Karpas-422 (cell line): ENCODE results near the gene ADAM10. TPM values are rescaled to one million over a fixed set of nuclear protein-coding genes. Genes with fewer than 3 reads are reported as not detected.

Source experiments
- DNase-seq: peaks from one replicate; pipeline ENCODE4 v3.0.0-alpha.2; 2015
- H2AFZ ChIP-seq: fragments of 200-600 bp; sonication (generic); 2 replicates; pipeline ENCODE4 v1.6.1; 2014; ENCODE audit warnings: antibody characterized with exemption, low read length, mixed read lengths
- H3K27ac ChIP-seq: fragments of 200-600 bp; sonication (generic); 2 replicates; pipeline ENCODE4 v1.5.1; 2014; ENCODE audit warnings: mild to moderate bottlenecking, low read length, moderate library complexity
- H3K27me3 ChIP-seq: fragments of 200-600 bp; sonication (generic); 2 replicates; pipeline ENCODE4 v1.6.1; 2014; ENCODE audit warnings: low read length, mixed read lengths
- H3K36me3 ChIP-seq: fragments of 200-600 bp; sonication (generic); 2 replicates; pipeline ENCODE4 v1.6.1; 2014; ENCODE audit warnings: low read length, mixed read lengths; ENCODE audit not compliant: insufficient read depth
- H3K4me1 ChIP-seq: fragments of 200-600 bp; sonication (generic); 2 replicates; pipeline ENCODE4 v1.6.1; 2014; ENCODE audit warnings: mild to moderate bottlenecking, low read length, mixed read lengths
- H3K4me2 ChIP-seq: fragments of 200-600 bp; sonication (generic); 2 replicates; pipeline ENCODE4 v1.6.1; 2014; ENCODE audit warnings: low read length, low read depth, mild to moderate bottlenecking; ENCODE audit not compliant: poor library complexity, severe bottlenecking
- H3K4me3 ChIP-seq: fragments of 200-600 bp; sonication (generic); 2 replicates; pipeline ENCODE4 v1.5.1; 2014; ENCODE audit warnings: mild to moderate bottlenecking, antibody characterized with exemption, low read length, mixed read lengths
- H3K79me2 ChIP-seq: fragments of 200-600 bp; sonication (generic); 2 replicates; pipeline ENCODE4 v1.6.1; 2014; ENCODE audit warnings: mild to moderate bottlenecking, low read length, mixed read lengths
- H3K9ac ChIP-seq: fragments of 200-600 bp; sonication (generic); 2 replicates; pipeline ENCODE4 v1.6.0; 2014; ENCODE audit warnings: low read length
- H3K9me2 ChIP-seq: fragments of 200-600 bp; sonication (generic), shearing (Covaris generic); replicated peaks from 2 replicates; pipeline ENCODE4 v1.6.0; 2014; ENCODE audit warnings: mild to moderate bottlenecking, low read length, moderate library complexity; ENCODE audit not compliant: insufficient read depth
- H3K9me3 ChIP-seq: fragments of 300-700, 200-600 bp; sonication (generic); 2 replicates; pipeline ENCODE4 v1.6.1; 2014; ENCODE audit warnings: low read length, mixed read lengths
- H4K20me1 ChIP-seq: fragments of 200-600 bp; sonication (generic); 2 replicates; pipeline ENCODE4 v1.6.1; 2014; ENCODE audit warnings: mild to moderate bottlenecking, antibody characterized with exemption, low read length, low read depth; ENCODE audit not compliant: insufficient read depth
- total RNA-seq: library from RNA; depleted of rRNA; stranded (reverse); fragments of >200 nt; shearing (Covaris generic); gene quantifications from 2 replicates; pipeline ENCODE4 v1.2.3, GENCODE V29; 2014; ENCODE audit warnings: low replicate concordance

Gene ADAM10
- total RNA-seq, 1 experiment from 2014 or later = 122 TPM

- Histone ChIP-seq H4K20me1 (no peaks in the 10 kb centered on the region), H3K79me2 (no peaks in the 10 kb centered on the region), H3K9me3 (no peaks in the 10 kb centered on the region), H3K4me1 (no peaks in the 10 kb centered on the region), H3K27me3 (no peaks in the 10 kb centered on the region), H3K27ac (no peak overlapping the region), H3K4me3 (no peak overlapping the region), H3K4me2 (no peak overlapping the region), H3K36me3 (peaks cover 33% of the 10 kb centered on the region), H3K9me2 (no peaks in the 10 kb centered on the region), H3K9ac (no peak overlapping the region), H2AFZ (no peak overlapping the region)
- no peak for DNase-seq
Observed at GRCh38 chr15:58593870-58594269, 155.6 kb downstream of the ADAM10 start.

GRCh38 chr15:58590926-58591325, 158.6 kb downstream of the ADAM10 start:
- H3K79me2 ChIP-seq = no peaks in the 10 kb centered on the region
- no peak overlapping the region for H3K9ac ChIP-seq
- no peak overlapping the region for H2AFZ ChIP-seq
- no peak overlapping the region for H3K27ac ChIP-seq
- H3K4me2 ChIP-seq = no peak overlapping the region
- peaks cover 17% of the 10 kb centered on the region for H3K36me3 ChIP-seq
- H4K20me1 ChIP-seq = no peaks in the 10 kb centered on the region
- H3K27me3 ChIP-seq = no peaks in the 10 kb centered on the region
- no peak for DNase-seq
- H3K9me2 ChIP-seq = no peaks in the 10 kb centered on the region
- peaks cover 15% of the 10 kb centered on the region for H3K4me1 ChIP-seq
- no peak overlapping the region for H3K4me3 ChIP-seq
- no peaks in the 10 kb centered on the region for H3K9me3 ChIP-seq

GRCh38 chr15:58590236-58590635, 159.3 kb downstream of the ADAM10 start:
- no peak overlapping the region for H3K27ac ChIP-seq
- H3K9me3 ChIP-seq = no peaks in the 10 kb centered on the region
- H2AFZ ChIP-seq = no peak overlapping the region
- DNase-seq = no peak
- peaks cover 22% of the 10 kb centered on the region for H3K4me1 ChIP-seq
- H3K9me2 ChIP-seq = no peaks in the 10 kb centered on the region
- no peaks in the 10 kb centered on the region for H3K27me3 ChIP-seq
- no peak overlapping the region for H3K9ac ChIP-seq
- no peaks in the 10 kb centered on the region for H3K79me2 ChIP-seq
- no peak overlapping the region for H3K4me2 ChIP-seq
- H3K36me3 ChIP-seq = peaks cover 10% of the 10 kb centered on the region
- H3K4me3 ChIP-seq = no peak overlapping the region
- no peaks in the 10 kb centered on the region for H4K20me1 ChIP-seq

DNA sequence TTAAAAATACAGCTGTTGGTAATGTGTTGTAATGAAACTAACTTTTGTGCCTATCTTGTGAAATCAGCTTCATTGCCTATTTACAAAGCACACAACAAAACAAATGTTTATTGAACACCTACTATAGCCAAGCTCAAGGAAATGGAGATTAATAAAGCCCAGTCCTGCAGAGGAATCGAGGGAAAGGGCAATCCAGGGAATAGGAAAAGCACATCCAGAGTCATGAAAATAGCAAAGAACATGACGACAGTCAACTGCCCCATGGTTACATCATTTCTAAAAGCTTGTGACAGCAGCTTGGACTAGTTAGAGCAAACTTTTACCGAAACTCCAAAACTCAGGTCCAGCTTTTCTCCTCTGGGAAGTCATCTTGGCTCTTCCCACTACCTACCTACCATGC, 160.5 kb downstream of the ADAM10 start:
- Histone ChIP-seq H3K4me2 (no peak overlapping the region), H3K9me2 (no peaks in the 10 kb centered on the region), H3K4me3 (no peak overlapping the region), H2AFZ (no peak overlapping the region), H3K27ac (no peak overlapping the region), H3K9ac (no peak overlapping the region), H3K4me1 (peaks cover 23% of the 10 kb centered on the region), H3K36me3 (peaks cover 10% of the 10 kb centered on the region; the same call in 1 of the 2 replicates), H4K20me1 (no peaks in the 10 kb centered on the region), H3K27me3 (no peaks in the 10 kb centered on the region), H3K9me3 (no peaks in the 10 kb centered on the region), H3K79me2 (no peaks in the 10 kb centered on the region)
- DNase-seq = no peak

GRCh38 chr15:58588096-58588495, 161.4 kb downstream of the ADAM10 start:
- no peaks in the 10 kb centered on the region for H3K9me2 ChIP-seq
- H4K20me1 ChIP-seq = no peaks in the 10 kb centered on the region
- H3K36me3 ChIP-seq = peaks cover 5% of the 10 kb centered on the region; the same call in 1 of the 2 replicates
- H3K4me3 ChIP-seq = no peak overlapping the region
- no peak overlapping the region for H3K9ac ChIP-seq
- no peak for DNase-seq
- H3K9me3 ChIP-seq = peaks cover 4% of the 10 kb centered on the region
- no peak overlapping the region for H3K27ac ChIP-seq
- no peaks in the 10 kb centered on the region for H3K27me3 ChIP-seq
- peaks cover 23% of the 10 kb centered on the region for H3K4me1 ChIP-seq
- H2AFZ ChIP-seq = no peak overlapping the region
- H3K79me2 ChIP-seq = no peaks in the 10 kb centered on the region
- H3K4me2 ChIP-seq = no peak overlapping the region

DNA sequence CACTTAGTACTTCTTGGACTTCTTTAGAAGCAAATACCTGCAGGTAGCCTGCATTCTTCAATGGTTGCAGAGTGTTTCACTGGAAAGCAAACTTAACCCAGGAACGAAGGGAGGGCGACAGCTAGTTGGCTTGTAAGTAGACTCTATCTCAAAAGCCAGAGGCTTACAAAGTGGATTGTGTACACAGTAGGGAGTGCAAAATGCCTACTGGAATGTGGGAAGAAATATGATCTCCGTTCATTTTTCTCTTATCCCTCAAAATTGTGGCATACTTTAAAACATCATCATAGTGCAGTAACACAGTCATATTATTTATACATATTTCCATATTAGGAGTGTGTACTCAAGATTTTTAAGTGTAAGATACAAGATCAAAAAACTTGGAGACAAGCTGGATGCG, 162.0 kb downstream of the ADAM10 start:
- Histone ChIP-seq H3K4me1 (peaks cover 23% of the 10 kb centered on the region), H3K36me3 (peaks cover 5% of the 10 kb centered on the region; the same call in 1 of the 2 replicates), H3K27me3 (no peaks in the 10 kb centered on the region), H3K9ac (no peak overlapping the region), H2AFZ (no peak overlapping the region), H3K4me3 (no peak overlapping the region), H3K4me2 (no peak overlapping the region), H3K27ac (no peak overlapping the region), H4K20me1 (no peaks in the 10 kb centered on the region), H3K79me2 (no peaks in the 10 kb centered on the region), H3K9me3 (peaks cover 4% of the 10 kb centered on the region), H3K9me2 (no peaks in the 10 kb centered on the region)
- DNase-seq = no peak

DNA sequence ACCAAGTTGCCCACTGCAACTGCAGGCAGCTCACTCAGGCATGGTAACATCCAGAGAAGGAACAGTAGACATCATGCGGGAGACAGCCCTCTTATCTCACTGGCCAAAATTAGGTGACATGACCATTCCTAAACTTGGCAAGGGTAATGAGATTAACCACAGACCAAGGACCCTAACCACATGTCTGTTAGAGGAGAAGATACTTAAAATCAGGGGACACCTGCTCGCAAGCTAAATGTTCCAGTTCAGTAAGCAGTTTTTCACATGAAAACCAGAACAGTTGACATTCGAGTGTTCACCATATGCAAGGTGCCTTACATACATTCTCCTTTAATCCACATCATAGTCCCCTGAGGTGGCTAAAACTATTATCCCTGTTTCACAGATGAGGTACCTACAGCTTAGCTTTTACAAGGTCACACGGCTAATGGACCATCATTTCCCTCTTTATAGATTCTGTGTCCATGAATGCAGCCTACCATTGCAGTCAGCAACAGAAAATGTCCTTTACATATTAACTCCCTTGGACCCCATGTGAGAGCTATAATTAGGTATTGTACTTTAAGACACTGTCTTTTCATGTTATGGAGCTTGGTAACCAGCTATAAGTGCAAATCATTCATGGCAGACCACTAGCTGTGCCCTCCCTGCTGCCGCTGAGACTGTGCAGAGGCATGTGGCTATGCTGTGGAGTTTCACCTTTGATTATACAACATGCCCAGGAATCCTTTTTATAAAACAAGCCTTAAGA, 163.6 kb downstream of the ADAM10 start:
- no peaks in the 10 kb centered on the region for H3K79me2 ChIP-seq
- peaks cover 5% of the 10 kb centered on the region; the same call in 1 of the 2 replicates for H3K36me3 ChIP-seq
- H2AFZ ChIP-seq = no peak overlapping the region
- DNase-seq = peak; percentile 44
- H3K9me2 ChIP-seq = no peaks in the 10 kb centered on the region
- no peak overlapping the region for H3K9ac ChIP-seq
- peak overlapping the region; percentile 40 for H3K4me2 ChIP-seq
- no peaks in the 10 kb centered on the region for H3K27me3 ChIP-seq
- H3K4me1 ChIP-seq = peaks cover 23% of the 10 kb centered on the region
- H3K4me3 ChIP-seq = no peak overlapping the region
- H4K20me1 ChIP-seq = no peaks in the 10 kb centered on the region
- no peak overlapping the region for H3K27ac ChIP-seq
- peaks cover 4% of the 10 kb centered on the region for H3K9me3 ChIP-seq

- H2AFZ ChIP-seq = no peak overlapping the region
- no peaks in the 10 kb centered on the region for H3K9me2 ChIP-seq
- H3K4me1 ChIP-seq = peaks cover 23% of the 10 kb centered on the region
- H3K4me2 ChIP-seq = no peak overlapping the region
- no peak overlapping the region for H3K9ac ChIP-seq
- H4K20me1 ChIP-seq = no peaks in the 10 kb centered on the region
- no peaks in the 10 kb centered on the region for H3K27me3 ChIP-seq
- no peaks in the 10 kb centered on the region for H3K79me2 ChIP-seq
- H3K9me3 ChIP-seq = peaks cover 4% of the 10 kb centered on the region
- DNase-seq = no peak
- no peak overlapping the region for H3K27ac ChIP-seq
- no peak overlapping the region for H3K4me3 ChIP-seq
- peaks cover 5% of the 10 kb centered on the region; the same call in 1 of the 2 replicates for H3K36me3 ChIP-seq
Observed at GRCh38 chr15:58584789-58585461, 164.6 kb downstream of the ADAM10 start.
